ENCODE measurements around the gene NPTN.

- TF ChIP-seq CTCF (IDR thresholded peaks at IDR 0.05) (no peak), POLR2A (IDR thresholded peaks at IDR 0.05) (no peak)
These were observed 24.7 kb downstream of the NPTN start for GRCh38 chr15:73608475-73608874.
